HG02759 (cell line): Measurements from ENCODE around the gene FASTKD3.

Experiments used
- ATAC-seq: cut with Tn5 transposase; IDR thresholded peaks from one replicate; pipeline ENCODE4 v1.9.1; 2021; ENCODE audit warnings: mild to moderate bottlenecking, moderate library complexity; ENCODE audit not compliant: unreplicated experiment

Gene FASTKD3

DNA sequence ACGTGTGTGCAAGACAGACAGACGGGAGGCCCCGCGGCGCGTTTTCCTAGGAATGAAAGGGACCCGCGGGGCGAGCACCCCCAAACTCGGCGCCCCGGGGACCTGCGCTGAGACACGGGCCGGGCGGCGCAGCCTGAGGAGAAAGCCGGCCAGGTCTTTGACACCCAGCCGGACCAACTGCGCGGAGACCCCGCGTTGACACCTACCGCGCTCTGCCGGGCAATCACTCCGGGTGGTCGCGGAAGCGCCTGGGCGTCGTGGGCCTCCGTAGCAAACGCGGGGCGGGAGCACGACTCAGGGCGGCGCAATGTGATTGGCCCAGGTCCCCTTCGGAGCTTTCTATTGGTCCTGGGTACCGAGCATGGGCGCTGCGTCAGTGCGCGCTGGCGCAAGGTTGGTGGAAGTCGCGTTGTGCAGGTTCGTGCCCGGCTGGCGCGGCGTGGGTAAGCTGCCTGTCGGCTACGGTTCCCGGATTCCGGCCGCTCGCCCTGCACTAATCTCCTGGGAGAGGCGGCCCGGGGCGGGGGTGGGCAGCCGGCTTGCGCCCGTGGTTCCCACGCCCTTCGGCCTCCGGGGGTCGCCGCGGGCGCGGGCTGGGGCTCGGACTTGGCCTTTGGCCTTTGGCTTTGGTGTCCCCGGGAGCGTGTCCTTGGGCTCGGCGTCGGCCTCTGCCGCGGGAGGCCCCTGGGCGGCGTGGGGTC lies at the start of gene FASTKD3, which contains the start of gene MTRR:
FASTKD3 (minus strand) TSS at position 259 of the 701 bp plus-strand sequence. CDS start 948 bp downstream, outside the sequence.
MTRR (plus strand) TSS at position 376 of the 701 bp plus-strand sequence. CDS start 1,647 bp downstream, outside the sequence.
- ATAC-seq: peak; percentile 98

DNA sequence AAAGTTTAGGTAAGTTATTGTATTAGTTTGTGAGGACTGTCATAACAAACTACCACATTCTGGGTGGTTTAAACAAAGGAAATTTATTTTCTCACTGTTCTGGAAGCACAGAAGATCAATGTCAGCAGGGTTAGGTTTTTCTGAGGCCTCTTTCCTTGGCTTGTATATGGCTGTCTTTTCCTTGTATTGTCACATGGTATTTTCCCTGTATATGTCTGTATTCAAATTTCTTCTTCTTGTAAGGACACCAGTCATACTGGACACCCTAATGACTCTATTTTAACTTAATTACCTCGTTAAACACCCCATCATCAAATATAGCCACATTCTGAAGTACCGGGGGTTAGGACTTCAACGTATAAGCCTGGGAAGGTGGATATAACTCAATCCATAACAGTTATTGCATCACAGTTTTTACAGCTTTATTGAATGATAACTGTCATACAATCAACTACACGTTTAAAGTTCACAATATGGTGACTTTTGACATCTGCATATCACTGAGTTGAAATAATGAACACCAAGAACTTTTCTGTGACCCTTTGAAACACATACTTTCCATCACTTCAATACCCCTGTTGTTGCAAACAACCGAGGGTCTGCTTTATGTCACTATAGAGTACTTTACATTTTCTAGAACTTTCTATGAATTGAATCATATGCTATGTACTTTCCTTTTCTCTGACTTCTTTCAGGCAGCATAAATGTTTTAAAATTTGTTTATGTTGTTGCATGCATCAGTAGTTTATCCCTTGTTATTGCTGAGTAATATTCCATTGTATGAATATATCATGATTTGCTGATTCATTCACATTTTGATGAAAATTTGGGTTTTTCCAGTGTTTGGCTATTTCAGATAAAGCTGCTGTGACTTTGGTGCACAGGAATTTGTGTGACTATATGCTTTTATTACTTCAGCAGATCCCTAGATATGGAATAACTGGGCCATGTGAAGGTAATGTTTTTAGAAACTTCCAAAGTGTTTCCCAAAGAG lies 48.6 kb upstream of the FASTKD3 start:
- no peak for ATAC-seq

DNA sequence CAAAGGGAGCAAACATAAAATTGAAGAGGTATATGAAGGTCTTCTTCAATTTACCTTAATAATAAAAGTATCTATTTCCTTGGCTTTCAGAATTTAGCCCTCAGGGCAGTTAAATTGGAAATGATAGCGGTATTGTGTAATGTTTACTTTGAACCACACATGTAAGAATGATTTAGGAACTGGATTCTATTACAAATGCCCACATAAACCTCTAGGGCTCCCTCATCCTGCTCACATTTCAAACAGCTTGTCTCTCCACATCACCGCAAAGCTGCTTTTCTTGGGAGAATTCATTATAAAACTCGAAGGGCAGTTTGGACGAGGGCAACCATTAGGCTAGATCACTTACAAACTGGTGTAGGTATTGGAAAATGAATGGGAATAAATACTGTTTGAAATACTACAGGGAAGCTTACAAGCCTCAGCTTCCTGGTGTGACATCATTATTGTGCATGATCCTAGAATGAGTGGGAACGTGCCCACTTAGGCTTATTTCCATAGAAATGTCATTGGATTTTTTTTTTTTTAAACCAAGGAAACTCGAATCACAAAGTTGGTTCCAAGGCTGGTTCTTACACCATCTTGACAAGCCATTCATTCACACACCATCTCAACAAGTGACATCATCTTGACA lies 47.5 kb upstream of the FASTKD3 start:
- ATAC-seq: no peak

GRCh38 chr5:7911429-7911771 lies 42.6 kb upstream of the FASTKD3 start:
- ATAC-seq: peak; percentile 18

DNA sequence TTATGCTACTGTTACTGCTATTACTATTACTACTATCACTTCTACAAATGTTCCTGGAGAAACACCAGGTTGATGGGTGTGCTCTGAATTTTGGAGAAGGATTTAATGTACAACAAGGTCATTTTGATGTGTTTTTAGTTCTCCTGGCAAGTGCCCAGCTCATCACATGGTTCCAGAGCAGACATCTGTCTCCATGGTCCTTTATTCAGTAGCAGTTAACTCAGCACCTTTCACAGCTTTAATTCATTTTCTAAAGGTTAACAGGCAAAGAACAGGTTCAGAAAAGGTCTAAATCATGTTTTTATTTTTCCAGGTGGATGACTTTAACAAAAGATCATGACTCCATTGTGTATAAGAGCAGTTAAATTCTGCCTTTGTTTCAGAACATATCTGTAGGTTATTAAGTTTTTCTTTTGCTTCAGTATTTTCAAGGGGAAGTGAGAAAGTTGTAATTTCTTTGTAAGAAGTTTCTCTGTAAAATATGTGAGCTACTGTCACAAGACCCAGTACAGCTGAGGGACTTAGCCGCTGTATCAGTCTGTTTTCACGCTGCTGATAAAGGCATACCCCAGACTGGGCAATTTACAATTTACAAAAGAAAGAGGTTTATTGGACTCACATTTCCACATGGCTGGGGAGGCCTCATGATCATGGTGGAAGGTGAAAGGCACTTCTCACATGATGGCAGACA lies 42.1 kb upstream of the FASTKD3 start:
- peak; percentile 51 for ATAC-seq

DNA sequence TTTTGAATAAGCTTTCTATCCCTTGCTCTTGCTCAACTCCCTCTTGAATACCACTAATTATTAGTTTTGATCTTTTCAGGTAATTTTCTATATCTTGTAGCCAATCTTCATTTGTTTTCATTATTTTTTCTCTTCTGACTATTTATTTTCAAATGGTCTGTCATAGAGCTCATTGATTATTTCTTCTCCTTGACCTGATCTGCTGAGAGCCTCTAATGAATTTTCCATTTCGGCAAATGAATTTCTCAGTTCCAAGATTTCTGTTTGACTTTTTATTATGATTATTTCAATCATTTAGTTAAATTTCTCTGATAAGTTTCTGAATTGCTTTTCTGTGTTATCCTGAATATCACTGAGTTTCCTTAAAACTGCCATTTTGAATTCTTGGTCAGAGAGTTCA lies 39.5 kb upstream of the FASTKD3 start:
- no peak for ATAC-seq

GRCh38 chr5:7907612-7908011 lies 38.8 kb upstream of the FASTKD3 start:
- no peak for ATAC-seq

DNA sequence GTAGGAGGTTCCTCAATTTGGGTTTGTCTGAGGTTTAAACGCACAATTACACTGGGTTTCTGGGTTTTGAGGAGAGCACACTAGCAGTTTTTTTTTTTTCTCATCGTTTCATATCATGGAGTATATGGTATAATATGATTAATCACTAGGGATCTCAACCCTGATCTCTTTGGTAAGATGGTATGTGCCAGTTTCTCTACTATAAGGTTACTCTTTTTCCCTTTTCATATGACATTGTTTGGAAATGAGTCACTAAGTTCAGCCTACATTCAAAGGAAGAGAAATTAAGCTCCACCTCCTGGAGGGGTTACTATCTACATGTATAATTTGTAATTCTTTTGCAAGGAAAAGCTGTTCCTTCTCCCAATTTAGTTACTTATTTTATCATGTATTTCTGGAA lies 35.3 kb upstream of the FASTKD3 start:
- peak; percentile 52 for ATAC-seq

- ATAC-seq: no peak
These were observed 34.1 kb upstream of the FASTKD3 start for GRCh38 chr5:7902666-7903625.

- no peak for ATAC-seq
These were observed 33.4 kb upstream of the FASTKD3 start for GRCh38 chr5:7902201-7902600.

- ATAC-seq: no peak
These were observed 28.3 kb upstream of the FASTKD3 start for GRCh38 chr5:7897014-7897600.

- ATAC-seq: peak; percentile 99
These were observed 26.0 kb upstream of the FASTKD3 start for GRCh38 chr5:7894860-7895259.

DNA sequence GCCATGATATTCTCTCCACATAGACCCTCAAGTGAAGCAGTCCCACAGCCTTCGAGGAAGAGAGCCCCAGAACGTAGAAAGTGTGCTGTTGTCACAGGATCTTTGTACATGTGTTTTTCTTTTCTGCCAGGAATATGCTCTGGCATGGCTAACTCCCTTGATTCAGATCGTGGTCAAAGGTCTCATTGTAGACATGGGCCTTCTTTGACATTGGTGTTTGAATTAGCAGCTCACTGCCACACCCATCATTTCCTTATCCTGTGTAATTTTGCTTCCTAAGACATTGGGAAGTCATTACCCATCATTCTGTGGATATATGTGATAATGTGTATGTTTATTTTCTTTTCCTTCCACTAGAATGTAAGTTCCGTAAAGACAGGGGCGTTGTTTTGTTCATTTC lies 25.6 kb upstream of the FASTKD3 start:
- ATAC-seq: no peak

- no peak for ATAC-seq
These were observed 20.1 kb upstream of the FASTKD3 start for GRCh38 chr5:7888901-7889300.

GRCh38 chr5:7886849-7887475 lies 18.1 kb upstream of the FASTKD3 start:
- no peak for ATAC-seq

DNA sequence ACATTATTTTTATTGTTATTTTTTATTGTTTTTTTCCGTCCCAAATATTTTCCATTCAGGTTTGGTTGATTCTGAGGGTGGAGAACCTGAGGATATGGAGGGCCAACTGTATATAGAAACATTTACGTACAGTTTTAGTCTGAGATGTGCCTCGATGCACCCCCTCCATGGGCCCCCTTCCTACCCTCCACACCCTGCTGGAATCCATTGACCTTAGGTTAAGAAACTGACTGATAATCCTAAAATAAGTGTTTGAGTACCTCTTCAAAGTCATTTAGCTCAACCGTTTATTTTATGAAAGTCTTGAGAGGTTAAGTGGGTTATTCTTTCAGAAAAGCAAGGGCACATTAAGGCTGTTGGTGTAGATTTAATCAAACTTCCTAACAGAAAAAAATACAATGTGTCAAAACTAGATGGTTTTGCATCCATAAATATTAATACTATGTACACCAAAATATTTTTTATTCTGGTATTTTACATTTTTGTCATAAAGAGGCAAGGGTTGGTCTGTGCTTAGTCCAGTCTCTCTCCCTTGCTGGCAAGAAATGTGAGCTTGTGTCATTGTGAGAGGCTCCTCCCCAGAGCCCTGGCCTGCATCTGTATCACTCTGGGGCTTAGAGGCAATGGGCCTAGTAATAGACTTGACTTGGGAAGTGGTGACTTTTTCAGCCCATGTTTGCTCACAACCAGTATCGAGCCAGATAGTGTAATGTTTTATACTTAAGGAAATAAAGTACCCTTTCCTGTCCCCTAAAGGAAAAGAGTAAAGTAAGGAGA lies 15.8 kb upstream of the FASTKD3 start:
- no peak for ATAC-seq

DNA sequence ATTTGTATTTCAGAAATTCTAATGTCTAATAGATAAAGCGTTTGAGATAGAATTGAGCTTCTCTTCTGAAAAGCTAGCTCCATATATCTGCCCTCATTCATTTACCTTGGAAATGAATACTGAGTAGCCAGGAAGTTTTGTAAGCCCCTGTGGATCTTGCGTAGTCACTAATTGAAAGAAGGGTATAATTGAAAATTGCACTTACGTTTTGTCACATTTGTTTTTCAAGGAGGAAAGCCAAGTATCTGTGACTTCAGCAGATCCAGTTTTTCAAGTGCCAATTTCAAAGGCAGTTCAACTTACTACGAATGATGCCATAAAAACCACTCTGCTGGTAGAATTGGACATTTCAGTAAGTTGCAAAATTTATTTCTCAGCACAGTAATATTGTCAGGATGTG lies 14.1 kb upstream of the FASTKD3 start:
- no peak for ATAC-seq

GRCh38 chr5:7881816-7882215 lies 13.0 kb upstream of the FASTKD3 start:
- ATAC-seq: no peak
